Endodermal cell (in vitro differentiated cells): ENCODE data around the gene NT5C3B. TPM values are rescaled to one million over a fixed set of nuclear protein-coding genes. Genes with fewer than 3 reads are reported as not detected.
"Not testable (repeated sequence)": the region's sequence is repeated elsewhere in the genome, so short reads cannot be mapped to it uniquely, and the experiment has no call there.

Source experiments
- DNase-seq: peaks from one replicate; pipeline ENCODE4 v3.0.0-alpha.2; 2017
- H3K27ac ChIP-seq: 2 replicates; pipeline ENCODE4 v1.5.1; 2013; ENCODE audit warnings: mild to moderate bottlenecking, low read depth, low read length, moderate library complexity
- H3K27me3 ChIP-seq: 2 replicates; pipeline ENCODE4 v1.6.1; 2013; ENCODE audit warnings: mild to moderate bottlenecking, low read length, moderate library complexity; ENCODE audit not compliant: insufficient read depth, control insufficient read depth, poor library complexity, severe bottlenecking
- H3K36me3 ChIP-seq: 2 replicates; pipeline ENCODE4 v1.7.0; 2013; ENCODE audit warnings: mild to moderate bottlenecking, low read length, moderate library complexity; ENCODE audit not compliant: control insufficient read depth, insufficient read depth
- H3K4me1 ChIP-seq: one replicate; pipeline ENCODE4 v1.7.0; 2013; ENCODE audit warnings: low read length; ENCODE audit not compliant: control insufficient read depth, insufficient read depth
- H3K4me3 ChIP-seq: 2 replicates; pipeline ENCODE4 v1.5.1; 2013; ENCODE audit warnings: mild to moderate bottlenecking, low read length, moderate library complexity
- H3K9ac ChIP-seq: 2 replicates; pipeline ENCODE4 v1.6.1; 2013; ENCODE audit warnings: mild to moderate bottlenecking, low read length, moderate library complexity; ENCODE audit not compliant: poor library complexity, severe bottlenecking; ENCODE audit errors: extremely low read depth
- H3K9me3 ChIP-seq: 2 replicates; pipeline ENCODE4 v1.6.1; 2013; ENCODE audit warnings: mild to moderate bottlenecking, low read length, moderate library complexity; ENCODE audit not compliant: control insufficient read depth
- H3K27ac Mint-ChIP-seq: 2 replicates; pipeline ENCODE4 v1.8.0; 2020; ENCODE audit warnings: mixed read lengths
- H3K27me3 Mint-ChIP-seq: 2 replicates; pipeline ENCODE4 v1.8.0; 2021; ENCODE audit warnings: mild to moderate bottlenecking, mixed read lengths; ENCODE audit not compliant: insufficient read depth
- H3K36me3 Mint-ChIP-seq: 2 replicates; pipeline ENCODE4 v1.8.0; 2020; ENCODE audit warnings: low read depth, mixed read lengths
- H3K4me1 Mint-ChIP-seq: 2 replicates; pipeline ENCODE4 v1.8.0; 2020; ENCODE audit warnings: mixed read lengths
- H3K4me3 Mint-ChIP-seq: 2 replicates; pipeline ENCODE4 v1.8.0; 2020; ENCODE audit warnings: mild to moderate bottlenecking, moderate library complexity, mixed read lengths
- H3K9me3 Mint-ChIP-seq: 2 replicates; pipeline ENCODE4 v1.8.0; 2020; ENCODE audit warnings: mild to moderate bottlenecking, mixed read lengths
- CTCF ChIP-seq: fragments of 200-600 bp; sonication (generic); conservative IDR thresholded peaks from 2 replicates; pipeline ENCODE4 v1.5.0; 2021; ENCODE audit warnings: antibody characterized with exemption, mild to moderate bottlenecking
- whole genome bisulfite sequencing, 2 experiments: methylation state at CpG; one replicate each; pipeline versions ENCODE4 v1.1.5 to v1.1.7; 2013; ENCODE audit warnings: missing lambda C conversion rate in 2 of 2, mixed read lengths in 1 of 2; ENCODE audit not compliant: insufficient coverage in 1 of 2, insufficient read length in 1 of 2; 5-methylcytosine and 5-hydroxymethylcytosine counted together
- total RNA-seq, 2 donors: library from RNA; stranded (reverse); fragmentation: NEBNext Ultra II Directional in 1 of 2; extraction: Animal tissue kit (Norgen Biotek cat#: 25700) in 1 of 2; gene quantifications; 2 replicates in 1 of 2; 3 replicates in 1 of 2; pipeline ENCODE4 v1.2.1, GENCODE V29; 2021

NT5C3B gene
- total RNA-seq, 2 donors from 2014 or later: 65.2 to 79.5 TPM

- Mint-ChIP-seq H3K36me3 (peaks cover 7% of the 10 kb centered on the region), H3K27me3 (no peaks in the 10 kb centered on the region), H3K9me3 (no peaks in the 10 kb centered on the region), H3K27ac (no peak overlapping the region), H3K4me3 (no peak overlapping the region), H3K4me1 (no peaks in the 10 kb centered on the region)
- no peaks in the 10 kb centered on the region for H3K27me3 ChIP-seq
- no peaks in the 10 kb centered on the region for H3K4me1 ChIP-seq
- no peaks in the 10 kb centered on the region for H3K9me3 ChIP-seq
- no peak overlapping the region for H3K9ac ChIP-seq
- TF ChIP-seq CTCF: no peak
- no peak overlapping the region for H3K4me3 ChIP-seq
- H3K27ac ChIP-seq: no peak overlapping the region
- WGBS, 2 experiments: 92 to 96% methylated on average over 2 to 4 of the region's 4 CpGs
- no peak for DNase-seq
- H3K36me3 ChIP-seq: peaks cover 11% of the 10 kb centered on the region
These were observed 12.8 kb upstream of the NT5C3B start for GRCh38 chr17:41848788-41849187.

GRCh38 chr17:41844971-41845370 lies 8.9 kb upstream of the NT5C3B start:
- no peak for DNase-seq
- Mint-ChIP-seq H3K4me1 (no peaks in the 10 kb centered on the region), H3K9me3 (no peaks in the 10 kb centered on the region), H3K27ac (no peak overlapping the region), H3K27me3 (no peaks in the 10 kb centered on the region), H3K4me3 (no peak overlapping the region), H3K36me3 (no peaks in the 10 kb centered on the region)
- H3K27ac ChIP-seq: no peak overlapping the region
- no peaks in the 10 kb centered on the region for H3K27me3 ChIP-seq
- H3K9ac ChIP-seq: no peak overlapping the region
- WGBS, 2 experiments: 88 to 100% methylated on average over 4 to 6 of the region's 6 CpGs
- H3K9me3 ChIP-seq: no peaks in the 10 kb centered on the region
- H3K4me1 ChIP-seq: no peaks in the 10 kb centered on the region
- no peak for TF ChIP-seq CTCF
- H3K4me3 ChIP-seq: no peak overlapping the region
- H3K36me3 ChIP-seq: peaks cover 3% of the 10 kb centered on the region

GRCh38 chr17:41840781-41841180 lies 4.7 kb upstream of the NT5C3B start:
- H3K27me3 Mint-ChIP-seq: peaks cover 13% of the 10 kb centered on the region
- not testable (repeated sequence) for H3K4me1 ChIP-seq, H3K9me3 ChIP-seq, DNase-seq, H3K4me3 Mint-ChIP-seq, H3K27me3 ChIP-seq, H3K9me3 Mint-ChIP-seq, H3K27ac Mint-ChIP-seq, H3K4me3 ChIP-seq, H3K4me1 Mint-ChIP-seq, H3K36me3 Mint-ChIP-seq, H3K36me3 ChIP-seq, H3K9ac ChIP-seq, H3K27ac ChIP-seq
- 95% methylated on average over 6 of the region's 6 CpGs for WGBS, 2 experiments

- not testable (repeated sequence) for H3K27me3 ChIP-seq, H3K36me3 Mint-ChIP-seq, H3K9ac ChIP-seq, H3K4me1 ChIP-seq, H3K27ac ChIP-seq, H3K27ac Mint-ChIP-seq, H3K9me3 Mint-ChIP-seq, H3K9me3 ChIP-seq, H3K4me3 Mint-ChIP-seq, H3K4me1 Mint-ChIP-seq, DNase-seq, H3K36me3 ChIP-seq, H3K4me3 ChIP-seq
- WGBS, 2 experiments: 100% methylated on average over 2 of the region's 2 CpGs
- H3K27me3 Mint-ChIP-seq: peaks cover 13% of the 10 kb centered on the region
These were observed 3.4 kb upstream of the NT5C3B start for GRCh38 chr17:41839448-41839847.
